ENCODE measurements around the gene SRA1. TPM values are rescaled to one million over a fixed set of nuclear protein-coding genes. Genes with fewer than 3 reads are reported as not detected.
A peak's percentile ranks its signal among the peaks of the same experiment; 100 is the strongest.

SRA1 gene
- total and polyA plus RNA-seq, 8 donors: 7.0 to 29.7 (median 11.5) TPM

DNA sequence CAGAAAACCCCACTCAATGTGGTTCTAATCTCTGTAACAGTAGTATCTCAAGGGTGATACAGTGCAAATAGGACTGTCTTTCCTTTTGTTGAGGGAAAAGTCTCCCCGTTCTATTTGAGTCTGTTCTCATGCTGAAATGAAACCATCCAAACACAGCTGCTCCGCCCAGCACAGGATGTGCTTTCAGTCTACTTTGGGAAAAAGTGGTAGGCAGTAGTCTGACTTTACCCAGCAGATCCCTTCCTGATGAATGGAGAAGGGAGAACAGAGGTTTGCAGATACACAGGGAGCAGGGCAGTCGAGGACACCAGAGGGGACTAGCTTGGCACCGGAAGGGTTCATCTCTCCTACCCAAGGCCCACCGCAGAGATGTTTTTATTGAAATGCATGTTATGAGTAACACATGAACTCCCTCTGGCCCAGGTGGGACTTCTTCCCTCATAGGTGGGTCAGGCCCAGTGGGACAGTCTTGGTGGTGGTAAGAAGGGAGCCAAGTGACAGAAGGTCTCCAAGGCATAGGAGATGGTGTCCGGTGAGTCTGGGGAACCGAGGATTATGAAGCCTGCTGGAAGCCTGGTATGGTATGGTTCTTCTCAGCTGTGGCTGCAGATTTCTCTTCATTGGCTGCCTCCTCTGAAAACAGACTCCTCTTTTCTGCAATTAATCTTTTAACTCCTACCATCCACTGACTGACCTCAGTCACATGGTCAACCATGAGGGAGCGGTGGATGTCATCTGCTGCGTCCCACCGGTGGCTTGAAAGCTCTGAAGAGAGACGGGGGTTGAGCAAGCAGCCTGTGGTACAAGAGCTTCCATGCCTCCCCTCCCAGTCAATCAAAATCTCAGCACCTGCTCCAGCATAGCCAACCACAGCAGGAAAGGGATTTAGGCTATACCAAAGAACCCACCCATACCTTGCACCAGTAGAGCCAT is 6.9 kb downstream of the SRA1 start:
- peaks cover 24 to 34% (median 26%) of the 10 kb centered on the region in 3 donors for H3K4me1 ChIP-seq
- no peak for DNase-seq
- WGBS, 2 donors: 87 to 94% methylated on average over 11 of the region's 11 CpGs
- intact Hi-C loops (cut with DNase I): no loop called here
- H3K27me3 ChIP-seq: no peaks in the 10 kb centered on the region
- H3K27ac ChIP-seq: no peak overlapping the region
- ATAC-seq: no peak
- H3K9me3 ChIP-seq: no peaks in the 10 kb centered on the region
- H3K4me3 ChIP-seq: no peak overlapping the region
- FAIRE-seq: no peak
- TF ChIP-seq, protein P1, sequence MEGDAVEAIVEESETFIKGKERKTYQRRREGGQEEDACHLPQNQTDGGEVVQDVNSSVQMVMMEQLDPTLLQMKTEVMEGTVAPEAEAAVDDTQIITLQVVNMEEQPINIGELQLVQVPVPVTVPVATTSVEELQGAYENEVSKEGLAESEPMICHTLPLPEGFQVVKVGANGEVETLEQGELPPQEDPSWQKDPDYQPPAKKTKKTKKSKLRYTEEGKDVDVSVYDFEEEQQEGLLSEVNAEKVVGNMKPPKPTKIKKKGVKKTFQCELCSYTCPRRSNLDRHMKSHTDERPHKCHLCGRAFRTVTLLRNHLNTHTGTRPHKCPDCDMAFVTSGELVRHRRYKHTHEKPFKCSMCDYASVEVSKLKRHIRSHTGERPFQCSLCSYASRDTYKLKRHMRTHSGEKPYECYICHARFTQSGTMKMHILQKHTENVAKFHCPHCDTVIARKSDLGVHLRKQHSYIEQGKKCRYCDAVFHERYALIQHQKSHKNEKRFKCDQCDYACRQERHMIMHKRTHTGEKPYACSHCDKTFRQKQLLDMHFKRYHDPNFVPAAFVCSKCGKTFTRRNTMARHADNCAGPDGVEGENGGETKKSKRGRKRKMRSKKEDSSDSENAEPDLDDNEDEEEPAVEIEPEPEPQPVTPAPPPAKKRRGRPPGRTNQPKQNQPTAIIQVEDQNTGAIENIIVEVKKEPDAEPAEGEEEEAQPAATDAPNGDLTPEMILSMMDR (IDR thresholded peaks at IDR 0.05): no peak
- H3K36me3 ChIP-seq: peaks cover 0 to 19% (median 11%) of the 10 kb centered on the region in 3 donors

DNA sequence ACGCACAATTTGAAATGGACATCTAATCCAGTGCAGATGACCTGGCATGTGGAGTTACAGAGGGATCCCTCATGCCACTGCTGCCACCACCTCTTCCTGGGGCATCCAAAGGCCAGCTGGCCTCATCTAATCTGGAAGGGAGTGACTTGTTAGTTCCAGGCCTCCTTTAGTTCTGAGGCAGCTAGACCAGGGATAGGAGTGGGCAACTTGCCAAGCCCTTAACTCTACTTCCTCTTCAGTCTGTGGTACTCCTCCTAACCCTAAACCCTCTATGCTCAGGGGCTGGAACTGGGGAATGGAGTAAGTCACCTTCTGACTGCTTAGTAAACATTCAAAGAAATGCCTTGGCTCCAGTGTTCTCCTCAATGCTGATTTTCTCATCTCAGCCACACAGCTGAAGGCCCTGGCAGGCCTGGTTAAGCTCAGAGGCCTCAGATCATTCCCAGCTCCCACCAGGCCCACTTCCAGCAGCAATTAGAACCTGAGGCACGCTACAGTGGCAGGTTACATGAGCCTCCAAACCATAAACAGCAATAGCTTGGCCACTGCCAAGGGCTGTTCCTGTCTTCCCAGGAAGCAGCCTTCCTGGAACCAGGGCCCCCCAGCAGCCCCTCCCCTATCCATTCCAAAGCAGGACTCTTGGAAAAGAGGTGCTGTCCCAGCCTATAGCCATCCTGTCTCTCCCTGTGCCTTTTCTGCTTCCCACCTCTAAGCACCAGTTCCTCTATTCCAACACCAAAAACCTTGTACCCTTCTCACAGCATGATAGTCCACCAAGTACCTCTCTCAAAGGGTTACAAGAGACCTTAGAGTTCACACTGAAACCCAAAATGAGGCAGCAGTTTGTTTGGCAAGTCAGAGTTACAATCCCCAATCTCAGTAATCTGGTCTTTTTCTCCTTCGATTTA is 7.8 kb downstream of the SRA1 start:
- FAIRE-seq: no peak
- peaks cover 0 to 19% (median 12%) of the 10 kb centered on the region in 3 donors for H3K36me3 ChIP-seq
- intact Hi-C loops (cut with DNase I): no loop called here
- 70 to 76% methylated on average over 3 of the region's 3 CpGs for WGBS, 2 donors
- H3K4me1 ChIP-seq: peaks cover 21 to 34% (median 26%) of the 10 kb centered on the region in 3 donors
- H3K27ac ChIP-seq: peak overlapping the region; percentile 90 to 98 (median 95)
- no peaks in the 10 kb centered on the region for H3K27me3 ChIP-seq
- TF ChIP-seq, protein P1 (IDR thresholded peaks at IDR 0.05): no peak
- ATAC-seq: no peak
- H3K9me3 ChIP-seq: no peaks in the 10 kb centered on the region
- DNase-seq: peak in 3 of 6 donors; percentile 32 to 51 (median 41)
- no peak overlapping the region for H3K4me3 ChIP-seq

DNA sequence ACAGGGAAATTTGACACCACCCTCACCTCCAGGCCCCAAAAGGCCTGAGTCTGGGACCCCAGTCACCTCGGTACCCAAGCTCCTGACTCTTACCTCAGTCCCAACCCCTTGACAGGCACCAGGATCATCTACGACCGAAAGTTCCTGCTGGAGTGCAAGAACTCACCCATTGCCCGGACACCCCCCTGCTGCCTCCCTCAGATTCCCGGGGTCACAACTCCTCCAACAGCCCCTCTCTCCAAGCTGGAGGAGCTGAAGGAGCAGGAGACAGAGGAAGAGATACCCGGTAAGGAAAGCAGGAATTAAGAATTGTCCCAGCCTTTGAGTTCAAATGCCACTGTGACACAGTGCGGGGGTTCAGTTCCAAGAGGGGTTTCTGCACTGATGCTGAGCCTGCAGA is 8.5 kb downstream of the SRA1 start:
- intact Hi-C loops (cut with DNase I): no loop called here
- 85 to 88% methylated on average over 7 of the region's 7 CpGs for whole genome bisulfite sequencing, 2 donors
- ATAC-seq (no peak), FAIRE-seq (no peak), DNase-seq (peak in 2 of 6 donors; percentile 25 to 41)
- peaks cover 0 to 19% (median 14%) of the 10 kb centered on the region in 3 donors for H3K36me3 ChIP-seq
- H3K27ac ChIP-seq: peak overlapping the region; percentile 90 to 98 (median 95)
- peak overlapping the region in 1 of 4 donors; percentile 47 for H3K4me3 ChIP-seq
- TF ChIP-seq, protein P1 (IDR thresholded peaks at IDR 0.05): no peak
- H3K9me3 ChIP-seq: no peaks in the 10 kb centered on the region
- H3K4me1 ChIP-seq: peaks cover 19 to 27% (median 26%) of the 10 kb centered on the region in 3 donors
- no peaks in the 10 kb centered on the region for H3K27me3 ChIP-seq

- H3K4me1 ChIP-seq: peaks cover 19 to 26% (median 25%) of the 10 kb centered on the region in 3 donors
These were observed 9.0 kb downstream of the SRA1 start for GRCh38 chr5:140548300-140548688.

More at GRCh38 chr5:140548300-140548688, 9.0 kb downstream of the SRA1 start:
- no peaks in the 10 kb centered on the region for H3K9me3 ChIP-seq
- DNase-seq (no peak), FAIRE-seq (no peak), ATAC-seq (peak in 2 of 4 donors; percentile 69 to 72)
- peaks cover 0 to 19% (median 14%) of the 10 kb centered on the region in 3 donors for H3K36me3 ChIP-seq
- H3K27me3 ChIP-seq: no peaks in the 10 kb centered on the region
- peak overlapping the region; percentile 10 to 55 (median 44) for H3K4me3 ChIP-seq
- TF ChIP-seq, protein P1 (IDR thresholded peaks at IDR 0.05): no peak
- peak overlapping the region; percentile 90 to 98 (median 95) for H3K27ac ChIP-seq
- intact Hi-C loops (cut with DNase I): no loop called here
- WGBS, 2 donors: 10 to 17% methylated on average over 5 of the region's 5 CpGs

Data from pancreas (tissue), 10 donors.